ENCODE results near the gene SPRY1.

The SPRY1 gene

DNA sequence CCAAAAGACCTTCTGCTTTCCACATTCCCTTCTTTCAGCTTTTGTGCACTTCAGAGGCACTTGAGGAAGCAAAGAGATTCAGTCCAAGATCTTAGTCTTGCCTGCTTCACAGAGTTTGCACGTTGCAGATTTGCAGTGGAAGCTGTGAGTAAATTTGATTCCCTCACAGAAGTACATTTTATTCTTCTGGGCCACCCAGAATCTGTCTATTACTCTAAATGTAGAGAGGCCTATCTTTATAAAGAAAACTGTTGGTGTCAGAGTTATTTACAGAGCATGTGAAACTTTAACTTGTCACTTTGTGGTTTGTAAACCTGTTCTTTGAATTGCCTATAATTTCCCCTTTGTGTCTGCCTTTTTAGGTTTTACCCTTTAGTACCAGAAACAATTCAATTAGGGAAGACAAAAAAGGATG, 15.5 kb downstream of the SPRY1 start:
- no peak for FAIRE-seq

DNA sequence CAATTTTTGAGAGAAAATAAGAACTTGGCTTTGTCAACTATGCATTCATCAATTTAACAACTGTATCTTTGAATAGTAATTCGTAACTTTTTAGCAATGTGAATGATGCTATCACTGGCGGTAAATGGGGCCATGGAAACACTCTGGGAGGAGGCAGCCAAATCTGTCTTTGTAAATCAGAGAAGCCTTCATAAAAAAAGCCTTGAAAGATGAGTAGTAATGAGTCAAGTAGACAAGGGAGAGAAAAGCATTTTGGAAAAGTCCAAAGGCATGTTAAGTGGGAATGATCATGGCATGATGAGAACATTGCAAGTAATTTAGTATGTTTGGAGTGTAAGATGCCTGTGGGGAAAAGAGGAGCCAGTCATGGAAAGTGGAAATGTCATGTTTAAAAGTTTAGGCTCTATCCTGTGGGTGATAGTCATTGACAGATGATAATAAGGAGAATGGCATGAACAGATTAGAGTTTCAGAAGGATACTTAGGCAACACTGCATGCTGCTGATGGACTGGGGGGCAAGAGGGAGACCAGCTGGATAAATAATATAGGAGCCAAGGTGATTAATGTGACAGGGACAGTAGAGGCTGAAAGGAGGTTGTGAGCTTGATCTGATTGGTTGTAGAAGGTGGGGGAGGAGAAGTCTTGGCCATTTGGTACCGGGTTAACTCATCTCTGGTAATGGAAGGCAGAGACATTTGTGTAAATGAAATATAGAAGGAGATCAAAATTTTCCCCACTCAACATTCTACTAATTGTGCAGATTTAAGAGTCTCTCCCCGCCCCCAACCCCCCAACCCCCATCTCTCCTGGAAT, 16.3 kb downstream of the SPRY1 start:
- FAIRE-seq, result no peak

DNA sequence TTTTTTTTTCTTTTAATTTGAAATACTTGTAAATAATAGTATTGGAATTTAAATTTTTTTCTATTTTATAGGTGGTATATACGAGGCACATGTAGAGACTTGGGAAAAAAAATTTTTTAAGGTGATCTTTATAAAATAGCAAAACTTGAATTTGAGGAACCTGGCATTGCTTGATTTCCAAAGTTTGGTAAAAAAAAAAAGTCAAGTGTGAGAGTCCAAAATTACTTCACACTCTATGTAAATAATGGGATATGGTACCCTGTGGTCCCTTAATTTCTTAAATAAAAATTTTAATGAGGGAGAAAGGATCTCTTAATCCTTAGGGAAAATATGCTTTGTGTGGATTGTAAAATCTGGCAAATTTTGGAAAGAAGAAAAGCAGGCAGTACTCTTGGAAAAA, 19.0 kb downstream of the SPRY1 start:
- no peak for FAIRE-seq

DNA sequence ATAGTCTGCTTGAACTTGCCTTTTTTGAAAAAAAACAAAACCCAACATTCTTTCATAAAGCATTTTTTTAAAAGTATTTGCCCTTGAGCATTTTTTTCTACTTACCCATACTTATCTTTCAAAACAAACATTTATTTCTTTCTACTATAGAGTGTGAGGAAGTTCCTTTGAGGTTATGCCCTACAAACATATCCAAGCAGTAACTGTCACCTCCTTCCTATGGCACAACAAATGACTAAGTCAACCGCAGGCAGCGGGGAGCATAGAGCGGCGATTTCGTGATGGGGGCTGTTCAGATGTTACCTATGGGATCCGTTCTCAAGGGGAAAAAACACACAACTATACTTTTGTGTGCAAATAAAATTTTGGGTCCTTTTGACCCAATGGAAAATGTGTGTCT, 19.4 kb downstream of the SPRY1 start:
- no peak for FAIRE-seq

DNA sequence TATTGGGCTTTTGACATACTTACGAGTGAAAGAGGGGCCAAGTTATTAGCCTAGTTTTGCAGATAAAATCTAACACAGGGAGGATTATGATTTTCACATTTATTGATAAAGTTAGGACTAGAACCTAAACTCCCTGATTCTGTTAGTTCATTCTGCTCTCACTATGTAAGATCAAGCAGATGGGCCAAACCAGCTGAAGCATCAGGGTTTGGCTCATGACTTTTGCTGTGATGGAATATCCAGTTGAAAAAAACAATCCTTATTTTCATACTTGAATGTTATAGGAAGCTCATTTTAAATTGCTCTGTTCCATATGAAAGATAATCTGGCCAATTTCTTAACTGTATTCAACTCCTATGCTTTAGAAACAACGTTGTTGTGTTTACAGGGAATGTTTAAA, 21.2 kb downstream of the SPRY1 start:
- no peak for FAIRE-seq

DNA sequence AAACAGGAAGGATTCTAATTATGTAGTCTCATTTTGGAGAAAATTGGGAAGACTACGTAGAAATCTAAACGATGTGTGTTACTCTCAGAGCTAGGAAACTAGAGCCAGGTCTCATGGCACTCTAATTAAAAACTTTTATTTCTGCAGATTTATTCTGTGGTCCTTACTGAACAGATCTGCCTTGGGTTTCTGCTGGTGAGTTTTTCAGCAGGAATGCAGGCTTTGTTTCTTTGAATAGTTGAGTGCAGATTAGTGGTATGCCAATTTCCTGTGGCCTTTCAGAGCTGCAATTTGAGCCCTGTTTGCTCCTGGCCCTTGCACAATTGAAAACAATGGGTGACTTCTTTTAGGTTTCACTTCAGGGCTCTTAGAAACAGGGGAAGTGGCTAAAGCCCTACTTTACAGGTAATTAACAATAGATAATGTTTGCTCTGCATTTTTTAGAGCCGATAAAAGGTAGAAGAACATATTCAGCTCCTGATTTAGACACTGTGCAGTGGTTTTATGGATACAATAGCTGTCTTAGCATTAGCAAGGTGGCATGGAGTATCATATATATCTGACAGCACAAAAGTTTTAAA, 21.8 kb downstream of the SPRY1 start:
- no peak for FAIRE-seq

DNA sequence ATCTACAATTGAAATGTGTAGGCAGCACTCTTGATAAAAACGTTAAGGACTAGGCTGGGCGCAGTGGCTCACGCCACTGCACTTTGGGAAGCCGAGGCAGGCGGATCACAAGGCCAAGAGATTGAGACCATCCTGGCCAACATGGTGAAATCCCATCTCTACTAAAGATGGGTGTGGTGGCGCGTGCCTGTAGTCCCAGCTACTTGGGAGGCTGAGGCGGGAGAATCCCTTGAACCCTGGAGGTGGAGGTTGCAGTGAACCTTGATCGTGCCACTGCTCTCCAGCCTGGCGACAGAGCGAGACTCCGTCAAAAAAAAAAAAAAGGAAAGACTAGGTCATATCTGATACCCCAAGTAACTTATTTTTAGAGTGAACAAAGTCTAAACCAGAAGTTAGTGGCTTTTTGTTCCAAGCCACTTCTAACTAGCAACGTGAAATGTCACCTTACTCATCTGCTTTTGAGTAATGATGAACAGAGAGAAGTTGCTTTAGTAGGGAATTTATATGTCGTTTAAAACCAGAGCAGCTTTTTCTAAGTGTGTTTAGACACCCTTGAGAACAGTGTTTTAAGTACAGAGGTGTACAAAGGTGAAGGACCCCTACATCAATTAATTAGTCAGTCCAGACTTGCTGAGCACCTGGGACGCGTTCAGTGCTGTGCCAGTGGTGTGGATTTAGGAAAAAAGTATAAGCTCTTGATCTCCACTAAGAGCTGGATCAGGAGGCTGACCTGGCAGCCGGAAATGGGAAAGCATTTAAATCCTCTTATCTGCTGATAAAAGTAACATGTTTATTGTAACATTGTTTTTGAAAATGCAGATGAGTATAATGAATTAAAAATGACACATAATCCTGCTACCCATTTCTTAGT, 23.5 kb downstream of the SPRY1 start:
- FAIRE-seq, result no peak

DNA sequence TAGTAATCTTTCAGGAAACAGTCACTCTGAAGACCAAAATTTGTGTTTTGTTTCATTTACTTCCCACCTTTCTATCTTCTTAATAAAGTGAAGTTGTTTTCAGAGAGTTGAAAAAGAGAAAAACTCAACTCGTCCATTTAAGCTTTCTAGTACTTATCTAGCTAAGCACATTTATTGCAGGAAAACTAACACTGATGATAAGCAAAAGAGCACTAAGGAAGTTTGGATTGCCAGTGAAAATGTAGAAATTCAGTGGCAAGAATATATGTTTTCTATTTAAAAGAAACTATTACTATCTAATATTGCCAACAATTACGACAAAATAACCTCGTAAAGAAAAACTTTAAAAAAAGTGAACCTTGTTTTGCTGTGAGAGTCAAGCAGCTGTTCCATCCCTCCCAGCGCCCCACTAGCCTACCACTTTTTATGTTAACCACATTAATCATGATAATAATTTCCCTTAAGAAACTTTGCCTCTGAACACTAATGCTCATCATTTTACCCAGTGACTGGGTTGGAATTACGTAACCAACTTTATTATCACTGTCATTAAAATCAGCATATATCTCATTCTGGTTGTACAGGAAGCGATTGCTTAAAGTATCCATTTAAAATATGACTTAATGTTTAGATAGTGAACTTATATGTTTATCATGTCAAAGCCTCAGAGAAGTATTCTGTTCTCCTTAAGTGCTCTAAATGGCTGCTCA, 24.8 kb downstream of the SPRY1 start:
- no peak for FAIRE-seq

DNA sequence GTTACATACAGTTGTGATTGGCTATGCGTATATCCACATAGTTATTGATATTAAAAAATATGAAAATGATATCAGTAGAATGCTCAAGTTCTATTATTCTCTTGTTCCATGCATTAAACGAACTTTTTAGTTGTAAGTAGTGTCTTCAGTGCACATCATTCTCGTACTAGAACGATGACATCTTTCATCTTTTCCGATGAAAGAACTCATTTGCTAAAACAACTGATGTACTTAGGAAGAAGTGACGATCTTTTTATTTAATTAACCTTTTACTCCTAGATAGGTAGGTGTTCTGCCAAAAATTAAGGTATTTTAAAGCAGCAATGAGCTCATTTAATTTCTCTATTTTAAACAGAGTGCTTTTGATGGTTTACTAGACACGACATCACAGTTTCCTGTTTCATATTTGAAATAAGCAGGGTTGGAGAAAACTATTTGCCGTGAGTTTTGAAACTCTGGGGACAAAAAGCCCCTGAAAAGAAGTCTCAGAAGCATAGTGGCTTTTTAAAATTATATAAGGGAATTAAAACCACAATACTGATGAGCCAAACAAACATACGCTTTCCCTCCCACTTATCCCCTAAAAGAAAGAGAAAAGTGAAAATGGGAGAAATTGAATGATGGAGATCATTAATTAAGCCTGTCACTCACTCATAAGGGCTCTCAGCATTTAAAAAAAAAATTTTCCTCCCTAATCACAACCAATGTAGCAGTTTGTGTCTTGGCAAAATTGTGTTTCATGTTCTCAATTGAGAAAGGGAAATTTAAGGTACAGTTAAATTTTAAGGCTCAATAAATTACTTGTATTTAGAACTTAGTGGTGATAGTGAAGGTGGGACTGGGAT, 25.6 kb downstream of the SPRY1 start:
- FAIRE-seq, result peak; percentile 21

DNA sequence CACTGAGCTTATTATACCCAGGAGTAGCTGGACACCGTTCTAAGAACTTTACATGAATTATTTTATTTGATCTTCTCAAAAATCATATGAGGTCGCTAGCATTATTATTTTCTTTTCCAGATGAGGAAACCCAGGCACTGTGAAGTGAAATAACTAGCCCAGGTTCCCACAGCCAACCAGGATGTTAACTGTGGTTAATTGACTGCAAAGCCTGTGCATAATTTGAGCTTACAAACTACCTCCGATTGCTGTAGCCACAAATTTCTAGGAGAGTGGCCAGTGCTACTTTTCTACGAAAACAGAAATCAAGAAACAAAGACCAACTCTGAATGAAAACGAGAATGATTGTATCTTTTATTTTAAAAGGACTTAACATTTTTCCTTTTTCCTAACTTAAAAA, 27.2 kb downstream of the SPRY1 start:
- no peak for FAIRE-seq

DNA sequence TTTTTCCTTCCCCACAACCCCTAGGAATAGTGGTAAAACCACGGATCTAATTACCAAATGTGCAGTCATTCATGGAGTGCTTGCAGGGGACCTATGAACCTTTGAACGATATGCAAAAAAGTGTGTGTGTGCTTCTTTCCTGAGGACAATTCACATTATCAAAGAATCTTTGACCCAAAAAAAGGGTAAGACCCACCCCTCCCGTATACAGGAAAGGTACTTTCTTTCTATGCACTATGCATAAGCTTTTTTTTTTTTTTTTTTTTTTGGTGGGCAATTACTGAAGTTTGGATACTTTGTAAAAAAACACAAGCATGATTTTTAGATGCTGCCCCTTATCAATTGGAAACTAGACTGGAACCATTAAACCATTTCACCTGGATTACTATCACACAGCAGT, 31.4 kb downstream of the SPRY1 start:
- no peak for FAIRE-seq

DNA sequence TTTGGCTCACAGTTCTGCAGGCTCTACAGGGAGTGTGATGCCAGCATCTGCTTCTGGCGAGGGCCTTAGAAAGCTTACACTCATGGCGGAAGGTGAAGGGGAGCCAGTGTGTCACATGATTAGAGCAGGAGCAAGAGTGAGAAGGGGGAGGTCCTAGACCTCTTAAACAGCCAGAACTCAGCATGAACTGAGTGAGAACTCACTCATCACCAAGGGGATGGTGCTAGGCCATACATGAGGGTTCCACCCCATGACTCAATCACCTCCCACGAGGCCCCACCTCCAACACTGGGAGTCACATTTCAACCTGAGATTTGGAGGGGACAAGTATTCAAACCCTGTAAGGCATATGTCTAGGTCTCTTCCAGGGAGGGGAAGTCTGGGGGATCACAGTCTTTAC, 33.4 kb downstream of the SPRY1 start:
- no peak for FAIRE-seq

DNA sequence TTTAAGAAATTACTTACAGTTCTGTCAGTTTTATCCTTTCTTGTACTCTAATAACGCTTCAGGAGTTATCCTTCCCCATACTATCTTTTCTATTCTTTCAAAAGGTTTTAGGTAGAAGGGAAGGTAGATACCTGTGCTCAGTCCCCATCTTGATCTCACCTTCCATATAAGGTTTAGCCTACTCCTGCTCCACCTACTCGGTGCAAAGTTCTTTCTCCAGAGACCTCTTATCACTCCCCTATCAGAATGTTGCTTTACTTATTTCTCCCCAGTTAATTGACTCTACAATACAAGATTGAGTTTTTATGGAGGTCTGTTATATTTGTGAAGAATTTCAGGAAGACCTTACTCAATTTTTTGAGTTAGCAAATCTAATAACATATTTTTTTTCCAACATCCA, 33.9 kb downstream of the SPRY1 start:
- no peak for FAIRE-seq

DNA sequence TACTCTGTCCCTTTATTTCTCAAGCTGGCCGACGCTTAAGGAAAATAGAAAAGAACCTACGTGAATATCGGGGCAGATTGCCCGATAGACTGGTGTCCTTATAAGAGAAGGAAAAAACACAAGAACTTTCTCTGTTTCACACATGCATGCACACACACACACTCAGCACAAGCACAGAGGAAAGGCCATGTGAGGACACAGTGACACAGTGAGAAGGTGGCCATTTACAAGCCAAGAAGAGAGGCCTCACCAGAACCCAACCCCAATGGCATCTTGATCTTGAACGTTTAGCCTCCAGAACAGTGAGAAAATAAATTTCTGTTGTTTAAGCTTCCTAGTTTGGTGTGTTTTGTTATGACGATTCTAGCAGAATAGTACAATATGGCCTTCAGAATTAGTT, 37.0 kb downstream of the SPRY1 start:
- FAIRE-seq, result no peak

DNA sequence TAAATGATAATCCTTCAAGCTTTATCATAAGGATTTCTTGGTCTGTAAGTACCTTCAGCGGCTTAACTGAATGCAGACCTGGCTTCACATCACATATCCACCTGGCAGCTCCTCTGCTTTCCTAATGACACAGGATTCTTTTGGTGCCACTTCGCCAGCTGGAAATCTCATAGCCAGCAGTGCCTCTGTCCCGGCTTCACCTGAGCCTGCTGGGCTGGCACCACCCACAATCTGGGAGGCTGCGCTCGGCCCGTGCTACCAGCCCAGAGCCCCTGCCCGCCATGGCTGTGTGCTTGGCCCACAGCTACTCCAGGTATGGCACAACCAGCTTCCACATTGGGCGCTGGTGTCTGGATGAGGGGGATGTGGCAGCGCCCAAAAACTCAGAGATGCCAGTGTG, 37.4 kb downstream of the SPRY1 start:
- no peak for FAIRE-seq

DNA sequence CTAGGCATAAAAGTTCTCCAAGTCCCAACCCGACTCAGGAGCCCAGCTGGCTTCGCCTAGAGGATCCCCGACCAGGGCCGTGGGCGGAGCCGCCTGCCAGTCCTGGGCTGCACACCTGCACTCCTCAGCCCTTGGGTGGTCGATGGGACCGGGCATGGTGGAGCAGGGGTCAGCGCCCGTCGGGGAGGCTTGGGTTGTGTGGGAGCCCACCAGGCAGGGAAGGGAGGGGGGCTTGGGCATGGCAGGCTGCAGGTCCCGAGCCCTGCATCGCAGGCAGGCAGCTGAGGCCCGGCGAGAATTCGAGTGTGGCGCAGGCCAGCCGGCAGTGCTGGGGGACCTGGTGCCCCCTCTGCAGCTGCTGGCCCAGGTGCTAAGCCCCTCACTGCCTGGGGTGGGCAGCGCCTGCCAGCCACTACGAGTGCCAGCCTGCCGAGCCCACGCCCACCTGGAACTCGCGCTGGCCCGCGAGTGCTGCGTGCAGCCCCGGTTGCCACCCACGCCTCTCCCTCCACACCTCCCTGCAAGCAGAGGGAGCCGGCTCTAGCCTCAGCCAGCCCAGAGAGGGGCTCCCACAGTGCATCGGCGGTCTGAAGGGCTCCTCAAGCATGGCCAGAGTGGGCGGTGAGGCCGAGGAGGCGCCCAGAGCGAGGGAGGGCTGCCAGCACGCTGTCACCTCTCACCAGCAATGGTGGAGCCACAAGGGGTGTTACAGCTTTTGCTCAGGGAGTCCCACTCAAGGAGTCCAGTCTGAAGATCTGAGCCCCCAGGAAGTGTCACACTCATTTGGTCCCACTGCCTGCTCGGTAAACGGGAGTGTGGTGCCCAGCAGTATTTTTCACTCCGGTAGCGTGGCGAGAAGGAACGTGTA, 38.9 kb downstream of the SPRY1 start:
- FAIRE-seq, result no peak

DNA sequence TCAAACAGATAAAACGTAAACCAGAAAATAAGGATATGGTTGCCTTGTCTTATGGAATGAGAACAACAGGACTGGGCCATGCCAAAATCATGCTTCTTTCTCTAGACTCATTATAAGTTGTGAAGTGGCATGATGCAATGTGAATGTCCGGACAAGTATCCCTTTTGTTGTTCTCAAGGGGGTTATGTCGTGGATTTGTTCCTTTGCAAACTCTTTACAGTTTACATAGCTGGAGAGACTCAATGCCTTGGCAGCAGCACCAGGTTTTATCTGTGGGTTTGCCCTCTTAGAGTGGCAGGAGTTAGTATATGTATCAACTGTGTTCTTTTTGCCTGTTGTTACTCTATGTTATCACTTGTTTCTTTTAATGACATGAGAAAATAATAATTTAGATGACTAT, 41.4 kb downstream of the SPRY1 start:
- no peak for FAIRE-seq

DNA sequence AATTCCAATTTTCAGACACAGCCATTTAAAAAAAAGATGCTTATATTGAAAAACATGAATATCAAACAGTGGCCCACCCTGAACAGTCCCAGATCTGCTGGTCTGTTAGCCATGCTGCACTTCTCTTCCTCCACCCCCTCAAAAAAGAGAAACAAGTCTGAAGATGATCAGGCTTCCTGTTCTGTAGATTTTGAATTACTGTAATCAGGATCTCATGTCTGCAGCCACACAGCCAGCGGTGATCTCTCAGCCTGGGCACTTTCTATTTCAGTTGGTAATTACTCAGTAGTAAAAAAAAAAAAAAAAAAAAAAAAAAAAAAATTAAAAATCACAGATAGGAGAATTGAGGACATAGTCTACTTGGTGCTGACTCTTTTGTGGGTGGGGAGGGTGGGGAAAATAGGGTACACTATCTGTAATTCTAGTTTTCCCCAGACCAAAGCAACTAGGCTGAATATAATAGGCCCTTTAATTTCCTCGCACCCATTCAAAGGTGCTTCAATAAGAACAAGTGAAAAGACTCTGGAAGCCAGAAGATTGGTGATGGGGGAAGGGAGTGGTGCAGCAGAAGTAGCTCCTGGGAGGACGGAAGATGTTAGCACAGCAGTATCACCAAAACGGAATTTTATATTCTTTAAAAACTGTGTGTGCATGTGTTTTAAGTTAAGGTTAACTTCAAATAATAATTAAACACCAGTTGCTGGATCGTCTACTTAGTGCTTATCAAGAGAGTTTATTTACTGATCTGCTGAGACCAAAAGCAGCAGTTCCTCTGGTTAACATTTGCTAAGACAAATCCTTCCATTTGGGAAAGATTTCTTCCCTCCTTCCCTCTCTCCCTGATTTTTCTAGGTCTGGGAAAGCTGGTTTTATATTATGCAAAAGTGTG, 47.0 kb downstream of the SPRY1 start:
- no peak for FAIRE-seq

DNA sequence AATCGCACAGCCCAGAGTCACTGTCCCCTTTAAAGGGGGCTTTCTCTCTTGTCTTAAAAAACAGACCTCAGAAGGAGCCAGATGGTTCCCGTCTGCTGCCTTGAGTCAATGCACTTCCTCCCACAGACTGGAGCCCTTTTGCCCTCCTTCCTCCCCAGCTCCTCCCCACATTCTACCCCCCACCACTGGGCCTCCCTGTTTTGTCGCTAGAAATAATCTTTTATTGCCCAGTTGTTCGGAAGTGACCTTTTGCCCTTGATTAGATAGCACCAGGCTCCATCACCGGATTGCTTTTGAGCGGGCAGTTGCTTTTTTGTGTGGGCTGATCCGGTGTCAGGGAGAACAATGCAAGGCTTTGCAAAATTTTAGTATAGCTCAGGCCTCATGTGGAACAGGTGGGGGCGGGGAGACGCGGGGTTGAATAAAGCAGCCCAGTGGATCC, 47.7 kb downstream of the SPRY1 start:
- FAIRE-seq, result no peak
